ENCODE results near the gene CEP57L1. TPM values are rescaled to one million over a fixed set of nuclear protein-coding genes. Genes with fewer than 3 reads are reported as not detected.

CEP57L1 gene
- total and polyA plus RNA-seq, 10 of the 15 experiments (the other 5 are each of a cell fraction or from before 2014, with no cell fraction given): 12.7 to 30.5 (median 21.9) TPM

- no peaks in the 10 kb centered on the region for H3K36me3 ChIP-seq (ENCODE audit: control insufficient read depth in 2 of 2, insufficient read depth in 2 of 2, low read length in 1 of 2)
- H3K4me1 ChIP-seq (ENCODE audit: control insufficient read depth, insufficient read depth, low read length): no peaks in the 10 kb centered on the region
- H3K27ac ChIP-seq (ENCODE audit: control insufficient read depth, insufficient read depth): no peak overlapping the region
- CTCF ChIA-PET: interaction anchor here (0.8 to 4.8 kb wide), 2 partner anchors 52 to 200 kb away, joined by 3 to 44 read pairs; partner anchors contain the start of gene CD164
- no TSS peak for BruUV-seq (replicated peaks)
- H4K20me1 ChIP-seq (ENCODE audit: control insufficient read depth, insufficient read depth): no peaks in the 10 kb centered on the region
- H3K4me3 ChIP-seq: no peak overlapping the region
- DNase-seq (ENCODE audit: low read depth, low spot score) (no peak), ATAC-seq (no peak), FAIRE-seq (no peak)
- 24% methylated on average over 3 of the region's 3 CpGs for WGBS (ENCODE audit: insufficient coverage, insufficient replicate concordance, low lambda C conversion rate, missing lambda C conversion rate)
- RAD21 ChIA-PET (ENCODE audit: unreplicated experiment): interaction anchor here (1.6 kb wide), 1 partner anchor 199 kb away, joined by 14 read pairs; no protein-coding TSS in a partner anchor
- H3K9ac ChIP-seq (ENCODE audit: control insufficient read depth, insufficient read depth, low read length): no peak overlapping the region
- POLR2A ChIA-PET: interaction anchor here (0.6 kb wide), 1 partner anchor 569 kb away, joined by 3 read pairs; no protein-coding TSS in a partner anchor
- H3K27me3 ChIP-seq (replicated peaks in 1 of 2; ENCODE audit: control insufficient read depth in 2 of 2, insufficient read depth in 2 of 2, low read length in 1 of 2): no peaks in the 10 kb centered on the region; a peak in 1 of 4 replicates
- intact Hi-C loops (cut with micrococcal nuclease; ENCODE audit: unreplicated experiment): loop anchor here (10.0 kb wide), 1 partner anchor 870 kb away; no protein-coding TSS in a partner anchor
- H3K79me2 ChIP-seq (ENCODE audit: control insufficient read depth, insufficient read depth, low read length): no peaks in the 10 kb centered on the region
- no peak overlapping the region for H2AFZ ChIP-seq (ENCODE audit: control insufficient read depth, low read depth, low read length)
- in situ Hi-C loops (cut with MboI): loop anchor here (5.0 kb wide), 1 partner anchor 198 kb away; the partner anchor contains the start of gene CD164
- SMC1A ChIA-PET (ENCODE audit: uncharacterized antibody, unreplicated experiment): interaction anchor here (0.6 to 4.7 kb wide), 5 partner anchors 10 to 536 kb away, joined by 3 to 37 read pairs (median 3); partner anchors contain the start of gene CD164
- H3K4me2 ChIP-seq (ENCODE audit: control insufficient read depth, insufficient read depth): no peak overlapping the region
- no peaks in the 10 kb centered on the region for H3K9me3 ChIP-seq (replicated peaks; ENCODE audit: control insufficient read depth, insufficient read depth, low read length)
- TF ChIP-seq SRF (IDR thresholded peaks at IDR 0.05; ENCODE audit: low read depth in 2 of 2, low read length in 2 of 2) (no peak), NKRF (conservative IDR thresholded peaks at IDR 0.05) (no peak), CHD1 (IDR thresholded peaks at IDR 0.05; ENCODE audit: low read depth, low read length) (no peak), ZNF622 (IDR thresholded peaks at IDR 0.05) (no peak), TBL1XR1 (IDR thresholded peaks at IDR 0.05; ENCODE audit: low read depth, low read length) (no peak), BCL11A (IDR thresholded peaks at IDR 0.05; ENCODE audit: low read depth, low read length) (no peak), ELK1 (IDR thresholded peaks at IDR 0.05; ENCODE audit: low read depth, low read length) (no peak), PBX3 (IDR thresholded peaks at IDR 0.05; ENCODE audit: insufficient replicate concordance, low read depth, low read length) (no peak), MYC (IDR thresholded peaks at IDR 0.05; ENCODE audit: insufficient read depth, insufficient read length, insufficient replicate concordance, low read length, severe bottlenecking) (no peak), IRF4 (IDR thresholded peaks at IDR 0.05; ENCODE audit: low read depth, low read length) (no peak), POU2F2 (IDR thresholded peaks at IDR 0.05; ENCODE audit: borderline replicate concordance, low read depth, low read length) (no peak)
- TF ChIP-seq, protein P1, sequence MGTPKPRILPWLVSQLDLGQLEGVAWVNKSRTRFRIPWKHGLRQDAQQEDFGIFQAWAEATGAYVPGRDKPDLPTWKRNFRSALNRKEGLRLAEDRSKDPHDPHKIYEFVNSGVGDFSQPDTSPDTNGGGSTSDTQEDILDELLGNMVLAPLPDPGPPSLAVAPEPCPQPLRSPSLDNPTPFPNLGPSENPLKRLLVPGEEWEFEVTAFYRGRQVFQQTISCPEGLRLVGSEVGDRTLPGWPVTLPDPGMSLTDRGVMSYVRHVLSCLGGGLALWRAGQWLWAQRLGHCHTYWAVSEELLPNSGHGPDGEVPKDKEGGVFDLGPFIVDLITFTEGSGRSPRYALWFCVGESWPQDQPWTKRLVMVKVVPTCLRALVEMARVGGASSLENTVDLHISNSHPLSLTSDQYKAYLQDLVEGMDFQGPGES (IDR thresholded peaks at IDR 0.05): no peak
- TF ChIP-seq, protein P2, sequence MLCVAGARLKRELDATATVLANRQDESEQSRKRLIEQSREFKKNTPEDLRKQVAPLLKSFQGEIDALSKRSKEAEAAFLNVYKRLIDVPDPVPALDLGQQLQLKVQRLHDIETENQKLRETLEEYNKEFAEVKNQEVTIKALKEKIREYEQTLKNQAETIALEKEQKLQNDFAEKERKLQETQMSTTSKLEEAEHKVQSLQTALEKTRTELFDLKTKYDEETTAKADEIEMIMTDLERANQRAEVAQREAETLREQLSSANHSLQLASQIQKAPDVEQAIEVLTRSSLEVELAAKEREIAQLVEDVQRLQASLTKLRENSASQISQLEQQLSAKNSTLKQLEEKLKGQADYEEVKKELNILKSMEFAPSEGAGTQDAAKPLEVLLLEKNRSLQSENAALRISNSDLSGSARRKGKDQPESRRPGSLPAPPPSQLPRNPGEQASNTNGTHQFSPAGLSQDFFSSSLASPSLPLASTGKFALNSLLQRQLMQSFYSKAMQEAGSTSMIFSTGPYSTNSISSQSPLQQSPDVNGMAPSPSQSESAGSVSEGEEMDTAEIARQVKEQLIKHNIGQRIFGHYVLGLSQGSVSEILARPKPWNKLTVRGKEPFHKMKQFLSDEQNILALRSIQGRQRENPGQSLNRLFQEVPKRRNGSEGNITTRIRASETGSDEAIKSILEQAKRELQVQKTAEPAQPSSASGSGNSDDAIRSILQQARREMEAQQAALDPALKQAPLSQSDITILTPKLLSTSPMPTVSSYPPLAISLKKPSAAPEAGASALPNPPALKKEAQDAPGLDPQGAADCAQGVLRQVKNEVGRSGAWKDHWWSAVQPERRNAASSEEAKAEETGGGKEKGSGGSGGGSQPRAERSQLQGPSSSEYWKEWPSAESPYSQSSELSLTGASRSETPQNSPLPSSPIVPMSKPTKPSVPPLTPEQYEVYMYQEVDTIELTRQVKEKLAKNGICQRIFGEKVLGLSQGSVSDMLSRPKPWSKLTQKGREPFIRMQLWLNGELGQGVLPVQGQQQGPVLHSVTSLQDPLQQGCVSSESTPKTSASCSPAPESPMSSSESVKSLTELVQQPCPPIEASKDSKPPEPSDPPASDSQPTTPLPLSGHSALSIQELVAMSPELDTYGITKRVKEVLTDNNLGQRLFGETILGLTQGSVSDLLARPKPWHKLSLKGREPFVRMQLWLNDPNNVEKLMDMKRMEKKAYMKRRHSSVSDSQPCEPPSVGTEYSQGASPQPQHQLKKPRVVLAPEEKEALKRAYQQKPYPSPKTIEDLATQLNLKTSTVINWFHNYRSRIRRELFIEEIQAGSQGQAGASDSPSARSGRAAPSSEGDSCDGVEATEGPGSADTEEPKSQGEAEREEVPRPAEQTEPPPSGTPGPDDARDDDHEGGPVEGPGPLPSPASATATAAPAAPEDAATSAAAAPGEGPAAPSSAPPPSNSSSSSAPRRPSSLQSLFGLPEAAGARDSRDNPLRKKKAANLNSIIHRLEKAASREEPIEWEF (IDR thresholded peaks at IDR 0.05; ENCODE audit: insufficient replicate concordance, low read depth, low read length): no peak
Observed at GRCh38 chr6:109184638-109185037, 89.3 kb downstream of the CEP57L1 start.
